Measurements from ENCODE around the gene ZBED2.

Gene ZBED2

DNA sequence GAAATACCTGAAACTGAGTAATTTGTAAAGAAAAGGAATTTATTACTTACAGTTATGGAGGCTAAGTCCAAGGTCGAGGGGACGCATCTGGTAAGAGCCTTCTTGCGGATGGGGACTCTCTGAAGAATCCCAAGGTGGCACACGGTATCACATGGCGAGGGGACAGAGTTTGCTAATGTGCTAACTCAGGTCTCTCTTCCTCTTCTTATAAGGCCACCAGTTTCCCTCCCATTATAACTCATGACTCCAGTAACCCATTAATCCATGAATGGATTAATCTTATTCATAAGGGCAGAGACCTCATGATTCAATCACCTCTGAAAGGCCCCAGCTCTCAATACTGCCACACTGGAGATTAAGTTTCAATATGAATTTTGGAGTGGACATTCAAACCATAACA is 15.7 kb downstream of the ZBED2 start:
- TF ChIP-seq CTCF (IDR thresholded peaks at IDR 0.05) = no peak
- H3K4me2 ChIP-seq (ENCODE audit: low read length) = no peak overlapping the region
- no peaks in the 10 kb centered on the region for H3K4me1 ChIP-seq
- no peak overlapping the region for H3K27ac ChIP-seq
- no peaks in the 10 kb centered on the region for H3K79me2 ChIP-seq
- no peak overlapping the region for H3K4me3 ChIP-seq (ENCODE audit: low read depth, low read length)
- no peaks in the 10 kb centered on the region for H3K9me3 ChIP-seq (ENCODE audit: control insufficient read depth, low read length)
- H3K9ac ChIP-seq = no peak overlapping the region
- H2AFZ ChIP-seq = no peak overlapping the region
- no peaks in the 10 kb centered on the region for H3K36me3 ChIP-seq (ENCODE audit: control insufficient read depth, insufficient read depth, low read length)
- no peaks in the 10 kb centered on the region for H3K27me3 ChIP-seq (ENCODE audit: control insufficient read depth, insufficient read depth, low read length)

DNA sequence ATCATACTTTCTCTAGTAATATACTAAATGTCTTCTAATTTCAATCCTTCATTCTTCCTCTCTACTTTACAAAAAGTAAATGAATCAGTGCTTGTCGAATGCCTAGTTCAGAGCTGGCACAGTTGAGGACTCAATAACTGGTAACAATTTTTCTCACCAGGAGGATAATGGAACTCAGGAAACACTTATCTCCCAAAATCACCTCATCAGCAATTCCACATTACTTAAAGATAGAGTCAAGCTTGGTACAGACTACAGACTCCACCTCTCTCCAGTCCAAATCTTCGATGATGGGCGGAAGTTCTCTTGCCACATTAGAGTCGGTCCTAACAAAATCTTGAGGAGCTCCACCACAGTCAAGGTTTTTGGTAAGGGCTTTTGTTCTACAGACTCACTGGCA is 16.3 kb downstream of the ZBED2 start:
- H3K4me3 ChIP-seq (ENCODE audit: low read depth, low read length) = no peak overlapping the region
- H3K27ac ChIP-seq = no peak overlapping the region
- no peaks in the 10 kb centered on the region for H3K4me1 ChIP-seq
- no peaks in the 10 kb centered on the region for H3K27me3 ChIP-seq (ENCODE audit: control insufficient read depth, insufficient read depth, low read length)
- no peak overlapping the region for H3K4me2 ChIP-seq (ENCODE audit: low read length)
- TF ChIP-seq CTCF (IDR thresholded peaks at IDR 0.05) = no peak
- no peak overlapping the region for H3K9ac ChIP-seq
- no peaks in the 10 kb centered on the region for H3K36me3 ChIP-seq (ENCODE audit: control insufficient read depth, insufficient read depth, low read length)
- H2AFZ ChIP-seq = no peak overlapping the region
- no peaks in the 10 kb centered on the region for H3K79me2 ChIP-seq
- H3K9me3 ChIP-seq (ENCODE audit: control insufficient read depth, low read length) = no peaks in the 10 kb centered on the region

DNA sequence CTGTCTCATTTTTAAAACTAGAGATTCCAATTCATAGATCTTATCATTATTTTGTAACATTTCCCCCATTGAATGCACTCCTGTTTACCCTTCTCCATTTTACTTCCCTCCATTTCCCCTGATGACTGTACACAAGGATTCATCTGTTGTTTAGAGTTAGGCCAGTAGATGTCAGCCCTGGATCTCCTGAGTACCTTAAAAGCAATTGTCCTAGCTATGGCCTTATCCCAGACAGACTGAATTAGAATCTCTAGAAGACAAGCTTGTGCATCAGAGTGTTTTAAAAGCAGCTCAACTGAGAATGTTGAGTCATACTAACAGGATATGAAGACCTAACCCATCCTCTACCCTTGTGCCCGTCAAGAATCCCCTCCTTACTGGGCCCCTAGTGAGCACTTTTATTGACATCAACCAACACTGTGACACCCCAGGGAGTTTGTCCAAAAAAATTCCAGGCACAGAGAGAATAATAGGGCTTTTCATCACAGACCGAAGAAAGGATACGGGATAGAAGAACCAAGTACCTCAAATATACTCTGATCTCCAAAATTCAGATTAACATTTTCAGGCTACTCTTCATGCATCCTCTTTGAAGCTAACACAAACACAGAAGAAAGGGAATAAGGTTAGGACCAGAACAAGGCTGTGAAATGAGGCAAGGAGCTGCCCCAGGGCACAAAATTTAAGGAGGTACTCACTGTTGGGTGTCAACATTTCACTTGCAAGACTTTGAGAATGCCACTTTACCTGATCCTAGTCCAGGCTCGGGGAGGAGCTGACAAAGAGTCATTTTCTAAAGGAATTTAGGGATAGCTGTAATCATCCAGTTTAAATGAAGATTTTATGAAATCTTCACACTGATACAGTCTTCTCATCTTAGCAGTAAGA is 17.1 kb downstream of the ZBED2 start:
- H3K4me2 ChIP-seq (ENCODE audit: low read length) = no peak overlapping the region

GRCh38 chr3:111577113-111577512 is 18.0 kb downstream of the ZBED2 start:
- H3K79me2 ChIP-seq = no peaks in the 10 kb centered on the region
- no peak overlapping the region for H3K27ac ChIP-seq
- H2AFZ ChIP-seq = no peak overlapping the region
- no peak overlapping the region for H3K4me3 ChIP-seq (ENCODE audit: low read depth, low read length)
- no peaks in the 10 kb centered on the region for H3K36me3 ChIP-seq (ENCODE audit: control insufficient read depth, insufficient read depth, low read length)
- no peaks in the 10 kb centered on the region for H3K4me1 ChIP-seq
- no peak overlapping the region for H3K4me2 ChIP-seq (ENCODE audit: low read length)
- H3K9ac ChIP-seq = no peak overlapping the region
- TF ChIP-seq CTCF (IDR thresholded peaks at IDR 0.05) = no peak
- H3K27me3 ChIP-seq (ENCODE audit: control insufficient read depth, insufficient read depth, low read length) = no peaks in the 10 kb centered on the region
- no peaks in the 10 kb centered on the region for H3K9me3 ChIP-seq (ENCODE audit: control insufficient read depth, low read length)

More for the DNA sequence above, 17.1 kb downstream of the ZBED2 start:
- H3K4me1 ChIP-seq = no peaks in the 10 kb centered on the region
- no peak overlapping the region for H3K9ac ChIP-seq
- H3K9me3 ChIP-seq (ENCODE audit: control insufficient read depth, low read length) = no peaks in the 10 kb centered on the region
- no peaks in the 10 kb centered on the region for H3K27me3 ChIP-seq (ENCODE audit: control insufficient read depth, insufficient read depth, low read length)
- no peak overlapping the region for H3K4me3 ChIP-seq (ENCODE audit: low read depth, low read length)
- H2AFZ ChIP-seq = no peak overlapping the region
- no peak overlapping the region for H3K27ac ChIP-seq
- no peaks in the 10 kb centered on the region for H3K36me3 ChIP-seq (ENCODE audit: control insufficient read depth, insufficient read depth, low read length)
- no peak for TF ChIP-seq CTCF (IDR thresholded peaks at IDR 0.05)
- no peaks in the 10 kb centered on the region for H3K79me2 ChIP-seq
